ENCODE results near the gene RBM20.

Gene RBM20

GRCh38 chr10:110853921-110854605, 209.9 kb downstream of the RBM20 start:
- no peak for DNase-seq (ENCODE audit: low spot score)

GRCh38 chr10:110857265-110858171, 213.4 kb downstream of the RBM20 start:
- DNase-seq (ENCODE audit: low spot score) = peak; percentile 57

GRCh38 chr10:110858297-110858934, 214.3 kb downstream of the RBM20 start:
- no peak for DNase-seq (ENCODE audit: low spot score)

DNA sequence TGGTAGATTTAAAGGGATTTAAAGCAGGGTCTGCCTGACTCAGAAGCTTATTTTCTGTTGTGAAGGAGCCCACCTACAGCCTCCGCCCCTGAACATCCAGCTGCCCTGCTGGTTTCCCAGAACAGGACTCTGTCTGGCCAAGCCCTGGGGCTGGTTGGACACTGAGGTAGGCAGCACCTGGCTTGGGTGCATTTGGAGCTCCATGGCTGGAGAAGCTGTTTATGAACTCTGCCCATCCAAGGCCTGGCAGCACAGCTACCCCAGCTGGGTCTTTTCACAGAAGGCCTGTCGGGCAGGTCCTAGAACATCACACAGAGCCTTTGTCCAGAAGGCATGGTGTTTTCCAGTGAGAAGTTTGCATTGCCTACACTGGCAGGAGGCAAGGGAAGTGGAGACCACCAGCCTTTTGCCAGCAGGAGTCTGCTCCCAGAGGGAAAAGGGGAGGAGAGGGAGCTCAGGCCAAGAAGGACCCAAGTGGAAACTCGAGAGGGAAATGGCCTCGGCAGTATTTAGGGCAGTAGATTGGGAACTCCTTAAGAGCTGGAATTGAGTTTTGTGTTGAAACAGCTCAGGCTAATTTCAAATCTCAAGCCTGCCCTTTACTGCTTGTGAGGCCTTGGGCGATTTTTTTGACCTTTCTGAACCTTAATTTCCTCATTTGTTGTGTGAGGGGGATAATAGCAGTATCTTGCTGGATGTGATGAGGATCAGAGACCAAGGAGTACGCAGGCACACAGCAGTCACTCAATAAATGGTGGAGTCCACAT, 215.3 kb downstream of the RBM20 start:
- DNase-seq (ENCODE audit: low spot score) = no peak

GRCh38 chr10:110859973-110860376, 215.8 kb downstream of the RBM20 start:
- DNase-seq (ENCODE audit: low spot score) = peak; percentile 47

GRCh38 chr10:110860576-110861241, 216.6 kb downstream of the RBM20 start:
- DNase-seq (ENCODE audit: low spot score) = no peak

DNA sequence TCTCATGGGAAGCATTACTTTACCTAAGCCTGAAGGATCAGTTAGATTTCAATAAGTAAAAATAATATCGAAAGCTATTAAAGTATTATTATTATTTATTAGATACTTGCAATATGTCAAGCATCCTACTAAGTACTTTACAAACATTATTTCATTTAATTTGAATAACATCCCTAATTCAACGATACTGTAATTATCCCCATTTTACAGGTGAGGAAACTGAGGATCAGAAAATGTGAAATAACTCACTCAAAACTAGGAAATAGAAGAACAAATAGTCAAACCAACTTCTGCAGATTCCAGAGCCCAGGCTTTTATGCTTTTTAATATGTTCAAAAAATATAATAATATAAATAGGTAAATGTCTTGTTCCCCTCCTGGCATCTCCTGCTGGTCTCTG, 217.3 kb downstream of the RBM20 start:
- no peak for DNase-seq (ENCODE audit: low spot score)

GRCh38 chr10:110861930-110862649, 218.0 kb downstream of the RBM20 start:
- DNase-seq (ENCODE audit: low spot score) = no peak

DNA sequence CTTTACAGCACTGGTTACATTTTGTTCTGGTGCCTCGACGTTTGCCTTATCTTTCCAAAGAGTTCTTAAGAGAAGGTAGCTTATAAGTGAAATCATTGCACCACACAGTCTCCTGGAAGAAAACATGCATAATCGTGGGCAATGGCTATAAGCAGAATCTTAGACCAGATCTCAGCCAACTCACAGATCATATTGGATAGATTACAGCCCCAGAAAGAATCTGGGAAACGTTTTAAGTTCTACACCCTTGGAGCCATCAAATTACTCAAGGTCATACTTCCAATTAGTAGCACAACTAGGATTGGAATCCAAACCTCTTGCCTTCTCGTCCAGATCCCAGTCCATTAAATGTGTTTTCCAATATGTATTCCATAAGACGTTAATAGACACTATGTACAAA, 218.8 kb downstream of the RBM20 start:
- DNase-seq (ENCODE audit: low spot score) = no peak

GRCh38 chr10:110863361-110863760, 219.2 kb downstream of the RBM20 start:
- DNase-seq (ENCODE audit: low spot score) = no peak

GRCh38 chr10:110863956-110864355, 219.8 kb downstream of the RBM20 start:
- DNase-seq (ENCODE audit: low spot score) = no peak

- peak; percentile 59 for DNase-seq (ENCODE audit: low spot score)
These were observed 220.6 kb downstream of the RBM20 start for GRCh38 chr10:110864662-110865140.

DNA sequence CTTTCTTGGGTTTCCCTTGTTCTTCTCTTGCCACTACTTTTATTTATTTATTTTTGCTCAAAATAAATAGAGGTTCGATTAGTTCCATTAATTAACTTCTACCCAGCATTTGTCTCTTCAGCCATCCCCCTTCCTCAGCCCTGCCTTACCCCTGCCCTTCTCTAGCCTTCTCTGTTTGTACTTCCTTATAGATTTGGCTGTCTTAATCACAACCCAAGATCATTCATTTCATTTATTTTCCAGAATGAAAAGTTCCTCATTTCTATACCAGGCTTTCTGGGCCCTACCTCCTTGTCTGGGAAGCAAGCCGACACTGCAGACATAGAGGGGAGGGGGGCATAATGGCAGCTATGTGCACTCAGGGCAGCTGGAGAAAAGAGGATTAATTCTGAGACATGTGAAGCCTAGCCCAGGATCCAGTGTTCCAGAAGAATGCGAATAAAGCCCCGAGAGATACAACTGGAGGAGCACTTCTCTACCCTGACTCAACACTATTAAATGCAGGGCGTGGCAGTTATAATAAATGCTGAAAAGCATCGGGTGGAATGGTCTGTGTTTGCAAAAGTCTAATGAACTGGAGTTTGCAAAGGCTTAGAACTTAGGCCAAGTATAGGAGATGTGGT, 221.2 kb downstream of the RBM20 start:
- DNase-seq (ENCODE audit: low spot score) = no peak

DNA sequence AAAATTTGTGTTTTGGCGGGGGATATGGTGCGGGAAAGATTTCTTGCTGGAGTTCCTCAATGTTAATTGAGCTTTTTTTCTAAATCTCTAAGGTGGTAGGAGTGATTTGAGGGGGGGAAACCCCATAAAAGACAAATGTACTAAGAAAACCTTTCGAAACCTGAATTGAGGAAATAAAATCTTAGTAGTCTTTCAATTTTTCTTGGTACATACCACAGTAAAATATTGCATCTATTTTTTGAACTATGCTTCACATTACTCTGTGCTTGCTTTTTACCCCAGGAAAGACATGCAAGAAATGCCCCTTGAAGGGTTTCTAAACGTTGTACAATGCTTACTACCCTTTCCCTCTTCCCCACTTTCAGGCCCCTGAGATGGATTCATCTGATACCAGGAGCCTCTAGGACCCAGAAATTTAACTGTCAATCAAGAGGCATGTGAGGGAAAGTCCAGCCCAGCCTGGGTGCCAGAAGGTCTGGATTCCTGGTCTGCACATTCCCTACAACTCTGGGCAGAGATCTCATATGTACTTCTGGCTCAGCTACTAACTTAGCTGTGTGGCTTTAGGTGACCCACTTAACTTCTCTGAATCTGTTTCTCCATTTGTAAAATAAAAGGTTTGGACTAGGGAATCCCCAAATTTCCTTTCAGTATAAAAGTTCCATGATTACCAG, 221.8 kb downstream of the RBM20 start:
- DNase-seq (ENCODE audit: low spot score) = no peak

- peak; percentile 47 for DNase-seq (ENCODE audit: low spot score)
These were observed 223.1 kb downstream of the RBM20 start for GRCh38 chr10:110867011-110867806.

DNA sequence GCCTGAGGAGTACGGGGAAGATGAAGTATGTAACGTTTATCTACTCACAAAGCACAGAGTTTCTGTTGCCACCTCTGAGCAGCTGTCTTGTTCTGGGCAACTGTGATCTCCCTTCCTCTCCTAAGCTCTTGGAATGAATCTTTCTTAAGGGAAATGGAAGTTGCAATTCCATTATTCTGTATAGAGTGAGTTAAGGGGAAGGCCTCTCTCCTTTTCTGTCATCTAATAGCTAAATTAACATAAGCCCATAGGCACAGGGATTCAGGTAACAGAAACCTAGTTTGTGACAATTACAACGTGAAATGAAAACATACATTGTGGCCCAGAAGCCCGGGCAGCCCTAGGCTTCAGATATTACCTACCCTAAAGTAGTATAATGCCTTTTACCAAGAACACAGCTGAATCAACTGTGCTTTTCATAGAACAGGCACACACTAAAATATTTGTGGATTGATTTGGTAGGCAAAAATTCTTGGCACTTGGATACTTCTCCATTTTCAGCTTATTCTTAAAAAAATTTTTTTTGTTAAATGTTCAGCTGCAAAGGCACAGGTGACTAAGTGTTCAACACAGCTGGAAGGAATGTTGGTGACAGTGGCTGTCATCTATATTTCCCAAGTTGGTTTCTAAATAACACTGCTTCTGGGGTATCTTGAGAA, 223.8 kb downstream of the RBM20 start:
- no peak for DNase-seq (ENCODE audit: low spot score)

DNA sequence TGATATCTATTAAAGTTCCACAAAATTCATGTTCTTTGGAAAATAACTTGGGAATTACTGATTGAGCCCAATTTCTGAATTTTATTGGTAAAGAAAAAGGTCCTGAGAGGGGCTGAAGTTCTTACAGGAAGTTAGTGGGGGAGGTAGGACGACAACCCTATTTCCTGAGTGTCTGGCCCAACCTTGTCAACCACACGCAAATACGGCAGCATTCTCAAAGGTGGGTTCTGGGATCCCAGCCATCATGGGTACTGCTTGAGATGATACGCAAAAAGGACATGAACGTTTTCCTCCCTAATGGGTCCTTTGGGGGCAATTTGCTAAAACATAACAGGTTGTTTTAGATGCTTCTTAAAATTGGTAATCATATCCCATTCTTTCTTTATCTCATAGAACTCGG, 224.8 kb downstream of the RBM20 start:
- no peak for DNase-seq (ENCODE audit: low spot score)

DNA sequence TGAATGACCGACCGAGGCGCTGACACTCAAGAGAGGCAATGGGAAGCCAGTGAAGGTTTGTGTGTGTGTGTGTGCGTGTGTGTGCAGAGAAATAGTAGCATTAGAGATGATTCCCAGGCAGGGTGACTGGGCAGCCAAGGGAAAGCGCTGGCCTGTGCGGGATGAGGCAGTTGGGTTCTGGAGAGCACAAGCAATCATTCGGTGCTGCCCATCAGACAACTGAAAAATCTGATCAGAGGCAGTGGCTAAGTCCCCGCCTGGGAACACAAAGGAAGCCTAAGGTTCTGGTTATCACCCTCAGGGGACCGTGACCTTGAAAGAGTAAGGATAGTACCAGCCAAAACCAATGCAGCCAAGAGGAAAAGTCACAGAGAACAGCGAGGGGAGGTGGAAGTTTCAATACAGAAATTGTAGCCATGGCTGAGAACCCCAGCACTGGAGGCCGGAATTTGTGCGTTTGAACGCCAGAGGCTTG, 226.7 kb downstream of the RBM20 start:
- no peak for DNase-seq (ENCODE audit: low spot score)
